DND-41 (cell line): ENCODE measurements around the gene ZNF236.

Source experiments
- ATAC-seq: fragments of 200-7000 bp; cut with Tn5 transposase; 3 replicates; pipeline ENCODE4 v1.9.1; 2021; ENCODE audit warnings: low read depth; ENCODE audit not compliant: insufficient read depth
- DNase-seq: peaks from one replicate; pipeline ENCODE4 v3.0.0-alpha.2; 2020
- H2AFZ ChIP-seq: 2 replicates; pipeline ENCODE4 v1.6.0; 2012; ENCODE audit warnings: low read depth, low read length
- H3K27ac ChIP-seq: 2 replicates; pipeline ENCODE4 v1.5.1; 2012; ENCODE audit warnings: low read length, inconsistent platforms
- H3K27me3 ChIP-seq: fragments of 200-600 bp; sonication (generic); 2 replicates; pipeline ENCODE4 v1.6.0; 2012; ENCODE audit warnings: low read length, mild to moderate bottlenecking, inconsistent platforms; ENCODE audit not compliant: insufficient read depth, poor library complexity
- H3K36me3 ChIP-seq: 2 replicates; pipeline ENCODE4 v1.5.1; 2012; ENCODE audit warnings: low read length, inconsistent platforms; ENCODE audit not compliant: insufficient read depth
- H3K4me1 ChIP-seq: 2 replicates; pipeline ENCODE4 v1.5.1; 2012; ENCODE audit warnings: mild to moderate bottlenecking, low read length; ENCODE audit not compliant: insufficient read depth
- H3K4me2 ChIP-seq: 2 replicates; pipeline ENCODE4 v1.6.0; 2012; ENCODE audit warnings: mild to moderate bottlenecking, moderate library complexity, low read length, inconsistent platforms; ENCODE audit not compliant: insufficient read depth
- H3K4me3 ChIP-seq, 2 experiments: fragments of 200-600 bp in 1 of 2; shearing (Covaris generic) in 1 of 2; 2 replicates each; pipeline ENCODE4 v1.5.1; 2012 to 2016; ENCODE audit warnings: inconsistent platforms in 2 of 2, low read length in 2 of 2, mild to moderate bottlenecking in 2 of 2, low read depth in 1 of 2, moderate library complexity in 1 of 2
- H3K79me2 ChIP-seq: 2 replicates; pipeline ENCODE4 v1.6.0; 2012; ENCODE audit warnings: low read length, inconsistent platforms; ENCODE audit not compliant: insufficient read depth
- H3K9ac ChIP-seq: 2 replicates; pipeline ENCODE4 v1.6.0; 2012; ENCODE audit warnings: low read depth, mild to moderate bottlenecking, inconsistent platforms, low read length, moderate library complexity
- H3K9me3 ChIP-seq: 2 replicates; pipeline ENCODE4 v1.5.1; 2012; ENCODE audit warnings: low read length, moderate library complexity, mild to moderate bottlenecking, inconsistent platforms; ENCODE audit not compliant: insufficient read depth, severe bottlenecking
- H4K20me1 ChIP-seq: 2 replicates; pipeline ENCODE4 v1.6.0; 2012; ENCODE audit warnings: low read length; ENCODE audit not compliant: insufficient read depth
- EZH2 ChIP-seq: IDR thresholded peaks from 3 replicates; pipeline ENCODE4 v1.6.1; 2012; ENCODE audit warnings: borderline replicate concordance, low read depth, mild to moderate bottlenecking, moderate library complexity, low read length, inconsistent platforms; ENCODE audit not compliant: severe bottlenecking
- TF ChIP-seq, protein P1 (sequence below): IDR thresholded peaks from 2 replicates; pipeline ENCODE4 v1.5.1; 2012; ENCODE audit warnings: borderline replicate concordance, low read length, moderate library complexity, mild to moderate bottlenecking; ENCODE audit not compliant: poor library complexity, severe bottlenecking; ENCODE audit errors: extremely low read depth

ZNF236 gene

DNA sequence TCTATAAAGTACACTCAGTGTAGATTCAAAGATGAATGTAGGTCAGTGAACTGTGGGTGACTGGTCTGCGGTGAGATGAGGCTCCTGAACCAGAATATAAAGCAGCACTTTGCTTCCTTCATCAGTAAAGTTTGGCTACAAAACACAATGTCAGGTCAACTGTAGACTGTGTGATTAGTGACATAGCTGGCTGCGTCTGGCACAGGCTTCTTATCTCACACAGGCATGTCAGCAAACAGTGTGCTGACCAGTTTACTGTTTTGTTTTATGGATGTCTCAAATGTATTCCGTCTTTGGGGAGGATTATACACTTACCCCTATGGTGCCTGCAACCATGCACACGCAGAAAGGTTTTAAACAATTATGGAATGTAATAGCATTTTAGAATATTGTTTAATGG lies 87.1 kb downstream of the ZNF236 start:
- Histone ChIP-seq H2AFZ (no peak overlapping the region), H3K79me2 (no peaks in the 10 kb centered on the region), H3K9me3 (no peaks in the 10 kb centered on the region), H4K20me1 (no peaks in the 10 kb centered on the region), H3K27ac (no peak overlapping the region), H3K27me3 (no peaks in the 10 kb centered on the region), H3K9ac (no peak overlapping the region), H3K4me3 (no peak overlapping the region), H3K4me1 (no peaks in the 10 kb centered on the region), H3K4me2 (no peak overlapping the region), H3K36me3 (peaks cover 84% of the 10 kb centered on the region)
- TF ChIP-seq, protein P1, sequence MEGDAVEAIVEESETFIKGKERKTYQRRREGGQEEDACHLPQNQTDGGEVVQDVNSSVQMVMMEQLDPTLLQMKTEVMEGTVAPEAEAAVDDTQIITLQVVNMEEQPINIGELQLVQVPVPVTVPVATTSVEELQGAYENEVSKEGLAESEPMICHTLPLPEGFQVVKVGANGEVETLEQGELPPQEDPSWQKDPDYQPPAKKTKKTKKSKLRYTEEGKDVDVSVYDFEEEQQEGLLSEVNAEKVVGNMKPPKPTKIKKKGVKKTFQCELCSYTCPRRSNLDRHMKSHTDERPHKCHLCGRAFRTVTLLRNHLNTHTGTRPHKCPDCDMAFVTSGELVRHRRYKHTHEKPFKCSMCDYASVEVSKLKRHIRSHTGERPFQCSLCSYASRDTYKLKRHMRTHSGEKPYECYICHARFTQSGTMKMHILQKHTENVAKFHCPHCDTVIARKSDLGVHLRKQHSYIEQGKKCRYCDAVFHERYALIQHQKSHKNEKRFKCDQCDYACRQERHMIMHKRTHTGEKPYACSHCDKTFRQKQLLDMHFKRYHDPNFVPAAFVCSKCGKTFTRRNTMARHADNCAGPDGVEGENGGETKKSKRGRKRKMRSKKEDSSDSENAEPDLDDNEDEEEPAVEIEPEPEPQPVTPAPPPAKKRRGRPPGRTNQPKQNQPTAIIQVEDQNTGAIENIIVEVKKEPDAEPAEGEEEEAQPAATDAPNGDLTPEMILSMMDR = no peak
- TF ChIP-seq EZH2 = no peak
- no peak for ATAC-seq
- no peak for DNase-seq

DNA sequence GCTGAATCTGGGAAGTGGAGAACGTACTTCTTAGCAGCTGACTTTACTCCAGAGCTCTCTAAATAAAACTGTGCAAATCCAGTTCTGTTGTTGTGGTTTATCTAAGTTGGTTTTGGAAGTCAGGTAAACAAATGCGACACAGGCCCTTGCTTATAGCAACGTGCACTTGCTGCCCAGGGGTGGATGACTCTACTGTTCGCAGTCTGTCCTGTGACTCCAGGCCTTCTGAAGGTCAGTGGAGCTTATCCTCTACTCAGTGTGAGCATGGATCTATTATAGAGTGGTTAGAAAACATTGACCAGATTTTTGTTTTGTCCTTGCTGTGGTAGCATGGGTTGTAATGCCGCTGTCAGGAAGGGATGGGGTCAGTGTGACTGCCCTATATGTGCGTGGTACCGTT lies 89.1 kb downstream of the ZNF236 start:
- no peak for DNase-seq
- H3K9ac ChIP-seq = no peak overlapping the region
- H3K27ac ChIP-seq = no peak overlapping the region
- no peaks in the 10 kb centered on the region for H3K9me3 ChIP-seq
- no peak overlapping the region for H2AFZ ChIP-seq
- peaks cover 84% of the 10 kb centered on the region for H3K36me3 ChIP-seq
- no peaks in the 10 kb centered on the region for H3K4me1 ChIP-seq
- H4K20me1 ChIP-seq = no peaks in the 10 kb centered on the region
- H3K79me2 ChIP-seq = no peaks in the 10 kb centered on the region
- no peak for TF ChIP-seq EZH2
- TF ChIP-seq, protein P1 = no peak
- H3K4me3 ChIP-seq = no peak overlapping the region
- H3K4me2 ChIP-seq = no peak overlapping the region
- H3K27me3 ChIP-seq = no peaks in the 10 kb centered on the region
- ATAC-seq = no peak

DNA sequence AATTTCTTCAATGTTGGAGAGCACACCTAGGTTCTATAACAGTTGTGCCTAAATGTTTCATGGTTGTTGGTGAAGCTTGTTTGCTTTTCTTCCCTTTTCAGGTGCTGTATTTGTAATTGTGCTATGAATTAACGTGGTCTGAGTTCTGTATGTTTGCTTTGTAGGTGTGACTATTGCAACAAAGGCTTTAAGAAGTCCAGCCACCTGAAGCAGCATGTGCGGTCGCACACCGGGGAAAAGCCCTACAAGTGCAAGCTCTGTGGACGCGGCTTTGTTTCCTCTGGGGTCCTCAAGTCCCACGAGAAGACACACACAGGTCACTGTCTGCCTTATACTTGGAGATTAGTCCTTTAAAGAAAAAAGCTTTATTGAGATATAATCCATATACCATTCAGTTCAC lies 91.2 kb downstream of the ZNF236 start:
- no peak for DNase-seq
- H3K9me3 ChIP-seq = no peaks in the 10 kb centered on the region
- no peak overlapping the region for H3K9ac ChIP-seq
- no peaks in the 10 kb centered on the region for H4K20me1 ChIP-seq
- no peaks in the 10 kb centered on the region for H3K4me1 ChIP-seq
- H3K27ac ChIP-seq = no peak overlapping the region
- no peak for TF ChIP-seq EZH2
- TF ChIP-seq, protein P1 = no peak
- H3K4me3 ChIP-seq = no peak overlapping the region
- H3K36me3 ChIP-seq = peaks cover 91% of the 10 kb centered on the region
- H3K4me2 ChIP-seq = no peak overlapping the region
- no peaks in the 10 kb centered on the region for H3K79me2 ChIP-seq
- H3K27me3 ChIP-seq = no peaks in the 10 kb centered on the region
- no peak overlapping the region for H2AFZ ChIP-seq
- ATAC-seq = no peak

DNA sequence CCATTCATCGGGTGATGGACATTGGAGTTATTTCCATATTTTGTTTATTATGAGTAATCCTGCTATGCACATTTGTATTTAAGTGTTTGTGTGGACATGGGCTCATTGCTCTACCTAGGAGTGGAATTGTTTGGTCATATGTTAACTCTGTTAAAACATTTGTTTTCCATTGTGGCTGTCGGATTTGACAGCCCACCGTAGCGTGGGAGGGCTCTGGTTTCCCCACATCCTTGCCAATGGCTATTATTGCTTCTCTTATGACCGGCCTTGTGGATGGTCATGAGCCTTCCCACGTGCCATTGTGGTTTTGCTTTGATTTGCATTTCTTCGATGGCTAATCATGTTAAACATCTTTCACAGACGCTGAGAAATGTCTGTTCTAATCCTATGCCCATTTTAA lies 92.0 kb downstream of the ZNF236 start:
- no peaks in the 10 kb centered on the region for H4K20me1 ChIP-seq
- H3K9ac ChIP-seq = no peak overlapping the region
- no peaks in the 10 kb centered on the region for H3K9me3 ChIP-seq
- no peak overlapping the region for H3K27ac ChIP-seq
- DNase-seq (no peak), ATAC-seq (no peak)
- H3K4me3 ChIP-seq = no peak overlapping the region
- no peak overlapping the region for H2AFZ ChIP-seq
- TF ChIP-seq, protein P1 = no peak
- TF ChIP-seq EZH2 = no peak
- peaks cover 95% of the 10 kb centered on the region for H3K36me3 ChIP-seq
- no peaks in the 10 kb centered on the region for H3K4me1 ChIP-seq
- no peaks in the 10 kb centered on the region for H3K79me2 ChIP-seq
- H3K27me3 ChIP-seq = no peaks in the 10 kb centered on the region
- H3K4me2 ChIP-seq = no peak overlapping the region
